Loucy (cell line): ENCODE results near the gene RTEL1.

Experiments
- CTCF ChIP-seq: fragments of 200-600 bp; sonication (generic); conservative IDR thresholded peaks from 2 replicates; pipeline ENCODE4 v1.5.1; 2014; ENCODE audit warnings: mild to moderate bottlenecking, antibody characterized with exemption, low read length
- EZH2phosphoT487 ChIP-seq: fragments of 200-600 bp; IDR thresholded peaks from 2 replicates; pipeline ENCODE4 v1.6.1; 2018; ENCODE audit warnings: antibody characterized with exemption, mild to moderate bottlenecking, moderate library complexity, borderline replicate concordance

- TF ChIP-seq CTCF (no peak), EZH2phosphoT487 (no peak)
Measured at GRCh38 chr20:63678667-63679465, 20.8 kb downstream of the RTEL1 start.
